Endometrium (tissue), 2 donors: ENCODE results near the gene PMPCA.

ENCODE experiments used
- FAIRE-seq: peaks from 2 replicates; lab custom pipeline; 2012; peaks lifted over from hg19 to GRCh38; lab: Jason Lieb, UNC
- donor health status: control.
- donor health status: control.

PMPCA gene, protein sequence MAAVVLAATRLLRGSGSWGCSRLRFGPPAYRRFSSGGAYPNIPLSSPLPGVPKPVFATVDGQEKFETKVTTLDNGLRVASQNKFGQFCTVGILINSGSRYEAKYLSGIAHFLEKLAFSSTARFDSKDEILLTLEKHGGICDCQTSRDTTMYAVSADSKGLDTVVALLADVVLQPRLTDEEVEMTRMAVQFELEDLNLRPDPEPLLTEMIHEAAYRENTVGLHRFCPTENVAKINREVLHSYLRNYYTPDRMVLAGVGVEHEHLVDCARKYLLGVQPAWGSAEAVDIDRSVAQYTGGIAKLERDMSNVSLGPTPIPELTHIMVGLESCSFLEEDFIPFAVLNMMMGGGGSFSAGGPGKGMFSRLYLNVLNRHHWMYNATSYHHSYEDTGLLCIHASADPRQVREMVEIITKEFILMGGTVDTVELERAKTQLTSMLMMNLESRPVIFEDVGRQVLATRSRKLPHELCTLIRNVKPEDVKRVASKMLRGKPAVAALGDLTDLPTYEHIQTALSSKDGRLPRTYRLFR

GRCh38 chr9:136410500-136411287, at the start of gene PMPCA, which contains the start of gene ENTR1:
Gene PMPCA (plus strand): TSS chr9:136410658. CDS start chr9:136410669, 11 bp downstream.
Gene ENTR1 (minus strand): TSS chr9:136410614. CDS start chr9:136410397, 217 bp downstream.
- no peak for FAIRE-seq

DNA sequence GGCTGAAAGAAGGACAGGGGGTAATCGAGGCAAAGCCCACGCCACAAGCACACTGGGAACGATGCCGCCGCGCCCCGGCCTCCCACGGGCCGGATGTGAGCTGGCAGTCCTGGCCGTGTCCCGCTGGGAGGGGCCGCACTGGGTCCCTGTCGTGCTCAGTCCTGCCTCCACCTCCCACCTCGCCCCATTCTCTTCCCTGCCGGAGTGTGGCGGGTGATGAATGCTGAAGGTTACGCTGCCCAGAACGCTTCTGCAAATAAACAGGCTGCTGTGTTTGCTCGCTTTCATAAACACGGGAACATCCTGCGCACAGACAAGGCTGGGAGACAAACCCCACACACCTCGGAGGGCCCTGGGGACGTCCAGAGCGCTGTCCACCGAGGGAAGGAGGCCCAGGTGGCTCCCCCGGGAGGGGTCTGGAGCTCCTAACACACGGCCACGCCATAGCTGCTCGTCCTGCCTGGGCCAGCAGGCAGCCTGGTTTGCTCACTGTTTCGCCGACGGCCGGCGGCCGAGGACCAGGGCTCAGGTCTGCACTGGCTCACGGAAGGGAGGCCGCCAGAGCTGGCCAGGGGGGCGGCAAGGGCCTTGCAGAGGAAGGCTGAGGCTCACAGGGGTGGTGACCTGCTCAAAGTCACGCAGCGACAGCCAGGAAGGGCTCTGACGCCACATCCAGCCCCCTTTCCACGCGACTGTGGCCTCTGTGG, 49.3 kb upstream of the PMPCA start:
- FAIRE-seq = no peak

- no peak for FAIRE-seq
Measured at GRCh38 chr9:136361754-136362449, 48.6 kb upstream of the PMPCA start.

DNA sequence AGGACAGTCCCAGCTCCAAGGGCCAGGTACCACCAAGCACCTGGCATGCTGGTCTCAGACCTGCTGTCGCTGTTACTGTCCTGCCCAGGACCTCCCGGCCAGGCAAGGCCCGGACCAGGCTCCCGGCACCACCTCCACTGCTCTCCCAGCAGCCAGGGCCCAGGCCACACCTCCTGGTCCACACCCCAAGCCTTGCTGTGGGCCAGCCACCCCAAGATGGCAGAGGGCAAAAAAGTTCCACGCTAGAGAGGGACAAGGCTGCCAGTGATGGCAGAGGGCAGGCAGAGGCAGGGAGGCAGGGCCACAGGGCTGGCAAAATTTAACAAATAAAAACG, 48.0 kb upstream of the PMPCA start:
- FAIRE-seq = no peak

DNA sequence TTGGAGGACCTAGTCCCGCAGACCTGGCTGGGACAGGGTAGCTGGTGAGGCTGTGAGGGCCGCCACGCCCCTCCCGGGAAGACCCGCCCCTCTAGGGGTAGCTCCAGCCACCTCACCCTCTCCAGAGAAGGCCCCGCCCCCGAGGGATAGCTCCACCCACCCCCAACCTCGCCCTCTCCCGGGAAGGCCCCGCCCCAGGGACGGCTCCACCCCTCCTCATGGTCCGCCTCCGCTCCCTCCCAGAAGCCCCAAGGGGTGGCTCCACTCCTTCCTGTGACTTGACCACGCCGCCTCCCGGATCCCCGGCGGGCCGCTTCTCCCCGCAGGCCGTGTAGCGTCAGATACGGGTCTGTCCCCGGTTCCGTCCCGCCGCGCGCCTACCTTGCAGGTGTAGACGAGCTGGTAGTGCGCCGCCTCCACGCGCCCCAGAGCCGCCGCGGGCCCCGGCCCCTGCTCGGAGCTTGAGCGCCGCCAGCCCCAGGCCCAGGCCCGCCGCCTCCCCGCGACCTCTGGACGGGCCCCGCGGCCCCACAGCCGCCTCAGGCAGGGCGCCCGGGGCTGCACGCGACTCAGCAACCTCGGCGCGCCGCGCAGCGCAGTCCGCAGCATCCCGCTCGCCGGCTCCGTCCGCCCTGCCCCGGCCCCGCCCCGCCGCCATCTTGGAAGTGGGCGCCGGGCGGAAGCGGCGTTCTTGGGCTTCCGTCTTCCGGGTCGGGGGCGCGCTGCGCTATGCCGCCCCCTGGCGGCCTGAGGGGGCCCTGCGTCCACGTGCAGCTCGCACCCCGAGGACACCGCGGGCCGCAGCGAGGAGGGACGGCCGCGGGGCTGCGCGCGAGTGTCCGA, 47.1 kb upstream of the PMPCA start, which contains the start of gene DNLZ:
DNLZ (minus strand) TSS at position 639 of the 843 bp plus-strand sequence; CDS start at position 609, 30 bp downstream.
- FAIRE-seq = no peak

DNA sequence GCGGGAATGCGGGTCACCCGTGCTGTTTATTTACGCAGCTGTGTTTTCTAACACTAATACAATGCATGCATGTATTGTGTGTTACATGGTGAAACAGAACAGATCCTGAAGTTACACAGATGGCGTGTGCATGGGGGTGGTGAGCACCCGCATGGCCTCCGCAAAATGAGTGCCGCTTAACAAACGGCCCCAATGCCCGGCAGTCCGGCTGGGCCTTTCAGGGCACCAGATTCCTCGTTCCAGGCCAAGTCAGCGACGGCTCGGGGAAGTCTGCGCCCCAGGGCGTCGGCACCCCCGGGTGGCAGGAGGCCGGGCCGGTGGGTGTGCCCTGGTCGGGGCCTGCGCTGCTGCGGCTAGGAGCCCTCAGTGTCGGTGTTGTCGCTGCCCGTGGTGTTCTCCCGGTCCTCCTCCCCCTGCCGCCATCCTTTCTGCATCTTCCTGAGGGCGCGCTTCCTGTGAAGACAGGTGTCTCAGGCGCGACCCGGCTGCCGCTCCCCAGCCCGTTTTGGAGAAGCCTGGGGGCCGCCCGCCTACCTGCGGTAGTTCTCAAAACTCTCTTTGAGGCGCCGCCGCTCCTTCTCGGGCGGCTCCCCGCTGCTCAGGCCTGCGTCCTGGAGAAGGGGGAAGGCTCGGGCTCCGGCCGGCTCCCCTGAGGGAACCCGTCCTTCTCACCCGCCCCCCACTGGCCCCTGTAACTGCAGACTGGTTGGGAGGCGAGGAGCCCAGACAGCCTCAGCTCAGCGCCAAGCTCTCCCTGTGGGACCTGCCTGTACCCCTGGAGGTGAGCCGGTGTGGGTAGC, 46.3 kb upstream of the PMPCA start:
- no peak for FAIRE-seq

DNA sequence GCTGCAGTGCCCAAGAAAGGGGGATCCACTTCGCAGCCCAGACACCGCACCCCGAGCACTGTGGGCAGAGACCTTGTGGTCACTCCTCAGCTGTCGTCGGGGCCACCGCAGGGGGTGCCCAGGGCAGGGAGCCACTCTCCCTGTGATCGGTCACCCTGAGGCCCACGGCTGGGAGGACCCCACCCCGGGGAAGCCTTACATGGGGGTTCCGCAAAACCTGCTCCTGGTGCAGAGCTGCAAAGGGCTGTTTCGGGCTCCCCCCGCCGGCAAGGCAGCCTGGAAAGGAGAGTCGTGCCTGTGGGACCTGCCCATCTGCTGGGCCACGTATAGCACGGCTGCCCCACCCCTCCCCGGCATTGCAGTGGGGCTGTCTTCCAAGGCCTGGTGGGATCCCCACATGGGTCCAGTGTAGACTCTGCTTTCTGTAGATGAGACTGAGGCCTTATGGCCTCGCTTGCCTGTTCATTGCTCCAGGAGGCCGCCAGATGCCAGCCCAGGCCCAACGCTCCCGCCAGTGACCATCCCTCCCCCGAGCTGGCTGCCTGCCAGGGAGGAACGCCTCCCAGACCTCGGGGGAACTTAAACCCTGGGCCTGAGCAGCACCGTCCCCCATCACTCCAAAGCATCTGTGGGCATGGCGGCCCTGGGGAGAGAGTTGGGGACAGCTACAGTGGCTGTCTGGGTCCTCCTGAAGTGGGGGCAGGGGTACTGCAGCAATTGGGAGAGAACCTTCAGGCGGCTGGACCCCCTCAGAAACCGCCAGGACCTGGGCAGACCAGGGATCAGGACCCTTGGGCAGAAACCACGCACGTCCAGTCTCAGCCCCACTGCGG, 45.3 kb upstream of the PMPCA start:
- no peak for FAIRE-seq

DNA sequence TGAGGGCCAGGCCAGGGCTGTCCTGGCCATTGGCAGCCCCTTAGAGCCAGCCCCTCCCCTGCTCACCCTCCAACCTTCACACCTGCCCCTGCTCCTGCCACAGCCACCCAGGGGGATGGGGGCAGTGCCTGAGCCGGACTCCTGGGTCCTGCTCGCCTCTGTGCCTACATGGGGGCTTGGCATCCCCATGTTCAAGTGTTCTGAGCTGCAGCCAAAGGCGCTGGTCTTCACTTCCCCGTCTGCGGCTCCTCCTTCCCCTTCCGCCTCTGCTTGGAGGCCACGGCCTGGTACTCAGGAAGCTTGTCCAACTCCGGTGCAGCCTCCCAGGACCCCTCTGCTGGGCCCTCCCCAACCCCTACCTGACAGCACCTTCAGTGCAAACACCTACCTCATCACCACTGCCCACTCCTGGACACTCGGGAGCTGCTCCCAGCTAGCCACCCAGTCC, 44.7 kb upstream of the PMPCA start:
- no peak for FAIRE-seq

DNA sequence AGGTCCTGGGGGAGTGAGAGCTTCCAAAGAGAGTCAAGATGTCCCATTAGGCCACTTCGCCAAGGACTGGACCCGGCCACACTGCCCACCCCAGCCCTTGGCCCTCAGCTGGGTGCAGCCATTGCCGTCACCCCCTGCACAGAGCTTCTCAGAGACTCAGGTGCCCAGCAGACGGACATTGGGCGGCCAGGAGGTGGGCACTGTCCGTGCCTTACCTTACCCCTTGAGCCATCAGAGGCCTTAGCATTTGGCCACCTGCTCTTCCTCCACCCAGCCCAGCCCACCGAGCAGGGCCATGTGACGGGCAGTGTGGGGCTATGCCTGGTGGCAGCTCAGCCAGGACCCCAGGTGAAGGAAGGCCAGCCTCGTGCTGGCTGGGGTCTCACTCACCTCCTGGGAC, 43.6 kb upstream of the PMPCA start:
- no peak for FAIRE-seq

- no peak for FAIRE-seq
Measured at GRCh38 chr9:136367296-136368145, 42.9 kb upstream of the PMPCA start.

DNA sequence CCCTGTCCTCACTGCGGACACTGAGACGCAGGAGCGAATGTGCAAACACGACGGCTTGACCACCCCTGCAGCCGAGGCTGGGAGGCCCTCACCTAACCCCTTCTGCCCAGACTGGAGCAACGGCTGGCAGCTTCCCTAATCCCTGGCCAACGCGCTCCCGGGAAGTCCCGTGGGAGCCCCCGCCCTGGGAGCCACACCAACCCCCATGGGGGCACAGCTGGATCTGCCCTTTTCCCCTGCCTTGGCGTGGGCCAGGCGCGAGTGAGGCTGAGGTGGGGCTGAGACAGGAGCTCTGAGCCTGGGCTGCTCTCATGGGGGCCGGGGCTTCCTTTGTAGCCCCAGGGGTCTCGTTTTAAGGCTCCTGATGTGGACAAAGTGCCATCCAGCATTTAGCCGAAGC, 42.3 kb upstream of the PMPCA start:
- FAIRE-seq = no peak

DNA sequence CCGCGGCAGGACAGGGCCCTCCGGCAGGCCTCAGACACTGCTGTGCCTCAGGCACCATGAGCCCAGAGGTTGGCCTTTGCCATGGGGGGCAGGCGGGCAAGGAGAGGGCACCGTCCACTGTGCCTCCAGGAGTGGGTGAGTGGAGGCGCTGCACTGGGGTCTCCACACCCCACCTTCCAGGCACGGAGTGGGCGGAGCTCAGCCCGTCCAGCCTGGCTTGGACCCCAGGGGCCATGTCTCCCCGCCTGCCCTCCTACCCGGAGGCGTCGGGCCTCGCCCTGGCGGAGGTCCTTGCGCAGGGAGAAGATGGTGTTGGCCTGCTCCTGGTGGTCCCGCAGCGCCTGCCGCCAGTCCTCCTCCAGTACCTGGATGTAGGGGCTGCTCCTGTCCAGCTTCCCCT, 40.4 kb upstream of the PMPCA start:
- no peak for FAIRE-seq

- FAIRE-seq = no peak
Measured at GRCh38 chr9:136370687-136371532, 39.5 kb upstream of the PMPCA start.

DNA sequence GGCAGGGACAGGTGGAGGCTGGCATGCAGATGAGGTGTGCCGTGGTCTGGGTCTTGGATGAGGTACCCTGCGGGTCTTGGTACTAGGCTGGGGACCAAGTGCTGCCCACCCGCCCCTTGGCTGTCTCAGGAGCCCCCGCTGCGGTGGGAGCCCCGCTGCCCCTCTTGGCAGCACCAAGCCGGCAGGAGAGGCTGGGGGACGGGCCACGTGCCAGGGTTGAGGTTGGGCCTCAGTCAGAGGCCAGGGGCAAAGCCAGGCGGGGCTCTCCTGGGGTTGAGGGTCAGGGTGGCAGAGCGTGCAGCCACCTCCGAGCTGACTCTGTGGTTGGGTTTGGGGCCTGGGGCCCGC, 39.0 kb upstream of the PMPCA start:
- FAIRE-seq = no peak

- FAIRE-seq = no peak
Measured at GRCh38 chr9:136372006-136372405, 38.5 kb upstream of the PMPCA start.

DNA sequence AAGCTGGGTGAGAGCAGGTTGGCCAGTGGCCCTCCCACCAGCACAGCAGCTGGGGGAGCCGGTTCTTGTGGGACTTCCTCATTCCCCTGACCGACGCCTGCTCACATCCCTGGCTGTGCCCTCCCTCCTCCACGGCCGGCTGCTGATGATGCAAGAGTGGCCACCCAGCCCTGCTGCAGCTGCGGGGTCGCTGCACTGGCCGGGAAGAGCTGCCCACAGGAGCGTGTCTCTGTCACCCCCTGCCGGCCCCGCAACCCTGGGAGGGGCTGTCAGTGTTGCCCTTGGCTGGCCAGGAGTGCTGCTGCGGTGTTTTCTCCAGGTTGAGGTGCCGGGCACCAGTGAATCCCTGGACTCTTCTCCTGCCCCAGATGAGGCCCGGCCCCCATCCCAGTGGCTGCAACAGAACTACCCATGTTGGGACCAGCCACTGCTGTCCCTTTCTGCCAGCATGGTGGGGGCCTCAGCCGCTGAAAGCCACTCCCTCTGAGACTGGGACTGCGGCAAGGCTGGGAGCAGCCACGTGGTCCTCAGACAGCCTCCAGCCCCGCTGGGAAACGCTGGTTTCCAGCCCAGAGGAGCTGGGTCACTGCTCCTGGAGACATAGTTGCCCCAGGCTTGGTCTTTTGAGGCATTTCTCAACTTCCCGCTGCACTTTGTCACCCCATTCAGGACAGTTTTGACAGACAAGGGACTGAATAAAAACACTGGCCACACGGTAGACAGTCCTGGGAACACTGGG, 37.7 kb upstream of the PMPCA start:
- no peak for FAIRE-seq
